GM18520 (cell line): Measurements from ENCODE around the gene TPP2.

Source experiments
- ATAC-seq: cut with Tn5 transposase; IDR thresholded peaks from one replicate; pipeline ENCODE4 v1.9.1; 2021; ENCODE audit not compliant: unreplicated experiment

Gene TPP2

GRCh38 chr13:102721800-102722231 is 125.0 kb downstream of the TPP2 start:
- no peak for ATAC-seq

- no peak for ATAC-seq
Measured at GRCh38 chr13:102724923-102725322, 128.1 kb downstream of the TPP2 start.

- ATAC-seq = no peak
Measured at GRCh38 chr13:102726430-102726829, 129.6 kb downstream of the TPP2 start.
